HG02571 (cell line): Measurements from ENCODE around the gene LHFPL3.

Experiments used
- ATAC-seq: cut with Tn5 transposase; IDR thresholded peaks from one replicate; pipeline ENCODE4 v1.9.1; 2021; ENCODE audit warnings: mild to moderate bottlenecking, moderate library complexity; ENCODE audit not compliant: unreplicated experiment

Gene LHFPL3

GRCh38 chr7:104794154-104794553, 465.8 kb downstream of the LHFPL3 start:
- no peak for ATAC-seq

- no peak for ATAC-seq
Measured at GRCh38 chr7:104794589-104794988, 466.2 kb downstream of the LHFPL3 start.

GRCh38 chr7:104795086-104795485, 466.7 kb downstream of the LHFPL3 start:
- ATAC-seq, result no peak

GRCh38 chr7:104795616-104796398, 467.4 kb downstream of the LHFPL3 start:
- no peak for ATAC-seq

- ATAC-seq, result no peak
Measured at GRCh38 chr7:104800307-104800706, 471.9 kb downstream of the LHFPL3 start.

GRCh38 chr7:104801022-104801421, 472.6 kb downstream of the LHFPL3 start:
- no peak for ATAC-seq

GRCh38 chr7:104803931-104804330, 475.5 kb downstream of the LHFPL3 start:
- no peak for ATAC-seq

- ATAC-seq, result no peak
Measured at GRCh38 chr7:104804696-104805095, 476.3 kb downstream of the LHFPL3 start.

- no peak for ATAC-seq
Measured at GRCh38 chr7:104805449-104806317, 477.3 kb downstream of the LHFPL3 start.

- ATAC-seq, result no peak
Measured at GRCh38 chr7:104807671-104808070, 479.3 kb downstream of the LHFPL3 start.

- no peak for ATAC-seq
Measured at GRCh38 chr7:104809906-104810305, 481.5 kb downstream of the LHFPL3 start.

GRCh38 chr7:104814126-104814525, 485.7 kb downstream of the LHFPL3 start:
- no peak for ATAC-seq

GRCh38 chr7:104814671-104815400, 486.4 kb downstream of the LHFPL3 start:
- no peak for ATAC-seq

GRCh38 chr7:104816537-104816936, 488.1 kb downstream of the LHFPL3 start:
- no peak for ATAC-seq

GRCh38 chr7:104818961-104819880, 490.8 kb downstream of the LHFPL3 start:
- no peak for ATAC-seq

- no peak for ATAC-seq
Measured at GRCh38 chr7:104820836-104821535, 492.6 kb downstream of the LHFPL3 start.

GRCh38 chr7:104823177-104823576, 494.8 kb downstream of the LHFPL3 start:
- ATAC-seq, result no peak

- ATAC-seq, result no peak
Measured at GRCh38 chr7:104825099-104825498, 496.7 kb downstream of the LHFPL3 start.

- ATAC-seq, result no peak
Measured at GRCh38 chr7:104826135-104826534, 497.7 kb downstream of the LHFPL3 start.

GRCh38 chr7:104836976-104837375, 508.6 kb downstream of the LHFPL3 start:
- ATAC-seq, result no peak
